Measurements from ENCODE around the gene CMSS1.

The CMSS1 gene

DNA sequence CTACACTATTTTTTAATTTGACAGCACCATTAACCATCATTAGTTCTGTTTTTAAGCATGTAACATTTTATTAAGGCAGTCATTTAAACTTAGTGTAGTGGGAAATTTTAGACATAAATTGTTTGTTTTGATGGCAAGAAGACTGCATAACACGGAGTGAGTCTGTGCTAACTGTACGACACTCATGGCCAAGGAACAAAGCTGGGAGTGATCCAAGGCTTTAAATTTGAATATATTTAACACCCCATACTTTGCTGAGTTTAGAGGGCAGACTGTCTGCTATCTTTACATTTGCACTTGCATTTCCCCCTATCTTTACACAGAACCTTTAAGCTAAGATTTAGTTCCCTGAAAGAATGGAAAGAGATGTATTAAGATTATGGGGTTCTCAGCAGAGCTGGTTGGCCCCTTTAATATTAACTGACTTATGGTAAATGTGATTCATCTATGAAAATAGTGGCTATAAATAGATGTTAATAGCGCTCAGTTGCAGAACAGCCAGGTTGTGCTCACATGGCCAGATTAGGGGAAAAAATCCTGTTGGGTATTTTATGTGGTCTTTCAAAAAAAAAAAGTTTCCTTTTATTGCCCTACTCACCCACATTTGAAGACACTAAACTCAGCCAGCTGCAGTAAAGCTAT lies 120.7 kb downstream of the CMSS1 start:
- DNase-seq, result no peak

DNA sequence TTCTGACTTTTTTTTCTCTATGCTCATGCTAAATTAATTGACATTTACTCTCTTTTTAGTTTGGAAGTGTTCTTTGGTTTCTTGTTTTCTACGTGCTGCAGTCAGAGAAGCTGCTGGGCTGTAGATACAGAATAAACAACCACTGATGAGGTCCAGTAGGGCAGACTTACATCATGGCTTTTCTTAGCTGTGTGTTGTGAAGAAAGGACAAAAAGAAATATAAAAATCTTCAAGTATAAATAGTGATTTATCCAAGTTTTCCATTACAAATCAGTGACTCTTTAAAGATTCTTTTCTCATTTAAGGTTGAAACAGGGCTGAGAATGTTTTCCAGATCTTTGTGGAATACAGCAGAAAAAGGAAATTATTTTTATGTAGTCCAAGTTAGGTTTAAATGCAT lies 122.2 kb downstream of the CMSS1 start:
- no peak for DNase-seq

DNA sequence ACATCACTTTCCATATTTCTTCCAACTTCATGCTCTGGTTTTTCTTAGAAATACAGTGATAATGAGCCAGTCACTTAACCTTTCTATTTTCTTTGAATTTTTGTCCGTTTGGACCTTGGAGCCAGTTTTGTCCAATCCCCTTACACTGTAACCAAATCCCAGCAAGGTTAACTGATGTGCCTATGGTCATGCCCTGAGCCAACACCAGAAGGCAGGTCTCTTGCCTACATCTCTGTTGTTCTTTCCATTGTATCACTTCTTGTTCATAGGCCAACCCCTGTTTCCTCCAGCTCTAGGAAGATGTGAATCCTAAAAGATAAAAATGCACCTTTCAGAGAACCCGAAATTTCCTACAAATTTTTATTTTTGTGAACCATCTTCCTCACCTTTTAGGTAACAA lies 122.7 kb downstream of the CMSS1 start:
- no peak for DNase-seq

DNA sequence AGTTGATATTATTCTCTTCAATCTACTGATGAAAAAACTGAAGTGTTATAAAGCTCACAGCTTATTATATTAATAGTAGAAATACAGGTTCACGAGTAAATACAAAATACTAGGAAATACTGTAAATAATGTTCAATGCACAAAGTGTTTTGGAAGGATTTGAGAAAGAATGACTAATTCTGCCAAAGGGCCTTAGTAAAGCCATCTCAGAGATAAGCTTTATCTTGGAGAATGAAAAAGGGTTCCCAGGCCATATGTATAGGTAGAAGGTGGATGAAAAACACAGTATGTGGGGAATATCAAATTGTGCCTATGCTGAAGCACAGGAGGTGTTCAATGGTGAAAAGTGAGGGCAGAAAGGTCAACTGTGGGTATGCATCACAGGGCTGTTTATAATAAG lies 123.5 kb downstream of the CMSS1 start:
- no peak for DNase-seq

DNA sequence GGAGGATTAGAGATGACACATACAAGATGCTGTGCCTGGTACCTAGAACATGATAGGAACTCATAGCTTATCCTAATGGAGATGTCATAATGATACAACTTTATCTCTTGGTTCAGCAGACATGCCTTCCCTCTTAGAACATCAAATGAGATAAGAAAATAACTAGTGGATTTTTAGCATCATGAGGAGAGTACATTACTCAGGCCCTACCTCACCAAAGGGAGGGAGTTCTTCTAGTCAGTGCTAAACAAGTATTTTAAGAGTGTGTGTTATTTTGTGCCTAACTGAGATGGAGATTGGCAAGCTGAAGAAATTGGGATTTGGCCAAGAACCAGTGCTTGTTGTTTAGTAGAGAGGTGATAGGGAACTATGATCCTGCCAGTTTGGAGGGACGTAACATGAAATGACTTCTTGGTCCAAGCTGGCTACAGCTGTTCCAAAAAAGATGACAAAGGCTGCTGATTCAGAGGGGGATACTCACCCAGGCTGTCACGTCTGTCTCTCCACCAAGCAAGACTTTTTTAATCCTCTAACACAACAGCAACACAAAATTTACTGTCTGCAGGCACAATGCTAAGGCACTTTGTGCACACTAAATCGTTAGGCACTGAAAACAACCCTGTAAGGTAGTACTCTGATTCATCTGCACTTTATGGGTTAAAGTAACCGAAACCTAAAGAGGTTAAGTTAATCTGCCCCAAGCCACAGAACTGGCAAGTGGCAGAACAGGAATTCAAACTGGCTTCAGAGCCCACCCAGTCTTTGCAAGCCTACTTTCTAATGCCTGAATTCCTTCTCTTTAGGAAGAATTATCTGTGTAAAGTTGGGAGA lies 126.5 kb downstream of the CMSS1 start:
- no peak for DNase-seq

DNA sequence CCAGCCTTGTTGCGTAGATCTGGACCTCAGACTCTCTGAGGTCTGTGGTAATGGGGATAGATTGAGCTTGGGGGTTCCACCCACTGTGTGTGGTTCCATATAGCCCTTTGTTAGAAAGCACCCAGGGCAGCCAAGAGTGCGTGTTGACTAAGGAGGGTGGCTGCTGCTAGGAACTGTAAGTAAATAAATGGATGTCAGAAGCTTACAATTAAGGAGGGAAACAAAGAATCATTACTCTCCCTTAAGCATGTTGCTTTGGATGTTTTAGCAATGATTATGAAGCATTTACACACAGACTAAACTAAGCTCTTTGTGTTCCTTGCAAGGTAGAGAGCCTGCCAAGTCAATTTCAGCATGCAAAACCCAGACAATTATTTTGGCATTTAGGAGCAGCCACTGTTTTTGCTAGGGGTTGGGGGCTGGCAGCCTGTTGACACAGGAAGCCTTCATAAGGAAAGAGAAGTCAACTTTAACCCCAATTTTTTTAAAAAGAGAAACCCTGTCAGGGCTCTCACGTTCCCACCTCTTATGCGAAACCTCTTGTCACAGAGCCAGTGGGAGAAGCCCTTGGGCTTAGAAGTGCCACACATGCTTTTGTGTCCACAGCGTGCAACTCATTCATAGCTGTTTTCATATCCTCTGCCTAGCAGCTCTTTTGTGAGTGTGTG lies 127.8 kb downstream of the CMSS1 start:
- DNase-seq, result no peak

DNA sequence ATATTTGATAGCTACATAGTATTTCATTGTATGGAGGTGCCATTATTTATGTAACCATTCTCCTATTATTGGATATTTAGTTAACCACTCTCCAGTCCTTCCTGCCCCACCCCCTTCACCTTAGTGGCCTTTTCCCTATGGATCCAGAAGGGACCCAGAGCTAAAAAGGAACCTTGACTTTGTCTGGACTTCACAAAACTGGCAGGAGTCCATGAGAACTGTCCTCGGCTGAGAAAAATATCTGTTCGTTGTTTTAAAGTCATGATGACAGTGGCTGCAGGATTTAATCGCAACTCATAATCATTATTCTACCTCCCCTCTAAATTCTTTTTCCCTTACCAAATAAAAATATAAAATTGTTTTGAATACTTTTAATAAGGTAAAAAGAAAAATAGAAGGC lies 129.7 kb downstream of the CMSS1 start:
- DNase-seq, result no peak

DNA sequence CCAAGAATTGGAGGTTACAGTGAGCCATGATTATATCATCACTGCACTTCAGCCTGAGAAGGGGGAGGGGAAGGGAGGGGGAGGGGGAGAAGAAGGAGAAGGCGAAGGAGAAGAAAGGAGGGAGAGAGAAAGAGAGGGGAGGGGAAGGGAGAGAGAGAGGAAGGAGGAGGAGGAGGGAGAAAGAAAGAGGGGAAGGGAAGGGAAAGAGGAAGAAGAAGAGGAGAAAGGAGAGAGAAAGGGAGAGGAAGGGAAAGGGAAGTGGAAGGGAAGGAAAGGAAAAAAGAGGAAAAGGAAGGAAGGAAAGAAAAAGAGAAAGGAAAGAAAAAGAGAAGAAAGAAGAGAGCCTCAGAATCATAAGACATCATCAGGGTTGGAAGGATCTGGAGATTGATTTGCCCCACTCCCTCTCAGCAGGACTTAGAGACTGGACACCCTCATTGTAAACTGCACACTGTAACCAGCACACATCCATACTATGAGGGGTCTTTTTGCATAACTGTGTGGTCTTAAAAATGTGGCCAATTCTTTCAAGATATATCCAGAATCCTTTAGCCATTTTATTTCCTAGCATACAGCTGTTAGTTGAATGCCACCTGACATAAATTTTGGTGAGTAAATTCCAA lies 130.9 kb downstream of the CMSS1 start:
- DNase-seq, result no peak

DNA sequence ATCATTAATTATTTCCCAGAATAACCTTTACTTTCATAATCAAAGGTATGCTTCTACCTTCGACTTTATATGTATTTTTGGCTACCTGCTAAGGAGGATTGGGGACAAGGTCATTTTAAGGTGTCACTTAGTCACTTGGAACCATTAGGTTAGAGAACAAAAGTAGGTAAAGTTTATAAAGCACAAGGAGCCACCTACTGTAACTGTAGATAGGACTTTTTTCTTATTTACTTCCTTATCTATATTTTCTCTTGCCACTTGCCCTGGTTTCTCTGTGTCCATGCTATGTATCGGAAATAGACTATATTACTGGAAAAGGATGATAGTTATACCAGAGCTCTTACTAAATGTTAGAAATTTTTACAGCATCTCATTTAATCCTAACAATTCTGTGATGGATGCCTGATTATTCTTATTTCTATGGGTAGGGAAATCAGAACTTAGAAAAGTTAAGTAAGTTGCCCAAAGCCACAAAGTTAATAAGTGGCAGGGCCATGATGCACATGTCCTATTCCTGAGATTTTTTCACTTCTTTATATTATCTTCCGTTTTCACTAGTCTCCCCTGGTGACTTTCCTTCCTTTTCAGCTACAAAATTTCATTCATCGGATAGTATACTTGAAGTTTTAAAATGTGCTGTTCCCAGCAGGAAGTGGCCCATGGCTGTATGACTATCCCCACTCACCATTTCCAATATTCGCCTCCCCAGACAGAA lies 132.5 kb downstream of the CMSS1 start:
- no peak for DNase-seq

DNA sequence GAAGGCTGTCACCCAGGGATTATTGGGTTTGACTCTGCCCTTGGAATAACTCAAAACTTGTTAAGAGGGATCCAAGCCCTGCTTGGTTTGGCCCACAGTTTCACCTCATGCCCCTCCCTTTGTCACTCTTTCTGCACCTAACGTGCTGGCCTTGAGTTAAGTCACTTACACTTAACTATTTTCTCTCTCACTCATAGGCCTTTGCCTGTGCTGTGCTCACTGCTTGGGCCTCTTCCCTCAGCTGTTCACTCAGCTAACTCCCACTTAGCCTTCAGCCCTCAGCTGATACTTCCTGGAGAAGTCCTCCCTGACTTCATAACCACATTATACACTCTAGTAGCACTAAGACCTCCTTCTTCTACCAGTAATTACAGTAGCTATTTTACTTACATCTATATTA lies 133.3 kb downstream of the CMSS1 start:
- DNase-seq, result no peak

DNA sequence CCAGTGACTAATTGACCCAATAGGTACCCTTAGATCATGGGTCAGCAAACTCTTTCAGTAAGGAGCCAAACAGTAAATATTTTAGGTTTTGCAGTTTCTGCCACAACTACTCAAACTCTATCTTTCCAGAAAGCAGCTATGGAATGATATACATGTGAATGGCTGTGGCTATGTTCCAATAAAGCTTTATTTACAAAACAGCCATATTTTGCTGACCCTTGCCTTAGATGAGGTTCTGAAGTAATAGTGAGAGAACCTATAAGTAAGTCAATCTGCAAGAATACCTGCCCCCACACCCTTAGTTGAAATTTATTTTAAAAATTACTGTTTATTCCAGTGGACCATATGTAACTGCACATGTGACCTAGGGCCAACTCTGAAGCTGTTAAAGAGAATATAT lies 134.0 kb downstream of the CMSS1 start:
- no peak for DNase-seq

DNA sequence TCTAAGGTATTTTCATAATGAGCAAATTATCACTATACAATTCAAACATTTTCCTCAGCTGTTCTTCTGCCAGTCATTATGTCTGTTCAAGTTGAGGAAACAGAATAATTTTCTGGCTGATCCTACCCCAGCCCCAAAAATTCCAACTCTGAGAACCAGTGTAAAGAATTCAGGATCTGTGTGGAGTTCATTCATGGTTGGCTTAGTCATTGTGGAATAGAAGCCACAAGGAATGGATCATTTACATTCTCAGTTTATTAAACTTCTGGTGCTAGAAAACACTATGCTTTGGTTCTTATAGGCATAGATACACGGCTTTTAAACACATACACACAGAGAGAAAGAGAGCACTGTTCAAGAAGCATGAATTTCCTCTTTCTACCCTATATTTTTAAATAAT lies 134.6 kb downstream of the CMSS1 start:
- DNase-seq, result no peak

DNA sequence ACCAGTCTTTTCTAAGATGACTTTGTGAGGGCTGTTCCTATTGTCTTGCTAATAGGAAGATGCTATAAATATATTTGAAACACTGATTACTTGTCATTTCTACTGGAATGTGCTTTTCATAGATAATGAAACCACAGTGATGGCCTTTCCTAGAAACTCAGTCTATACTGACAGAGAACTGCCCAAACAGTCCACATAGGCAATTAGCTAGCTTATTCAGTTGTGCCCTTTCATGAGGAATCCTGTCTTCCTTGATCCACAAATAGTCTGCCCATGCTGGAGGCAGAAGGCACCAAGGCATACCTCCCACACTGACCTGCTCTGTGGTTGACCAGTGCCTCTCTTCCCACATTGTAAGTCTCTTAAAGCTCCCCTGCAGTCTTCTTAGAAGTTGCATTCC lies 135.9 kb downstream of the CMSS1 start:
- DNase-seq, result no peak

DNA sequence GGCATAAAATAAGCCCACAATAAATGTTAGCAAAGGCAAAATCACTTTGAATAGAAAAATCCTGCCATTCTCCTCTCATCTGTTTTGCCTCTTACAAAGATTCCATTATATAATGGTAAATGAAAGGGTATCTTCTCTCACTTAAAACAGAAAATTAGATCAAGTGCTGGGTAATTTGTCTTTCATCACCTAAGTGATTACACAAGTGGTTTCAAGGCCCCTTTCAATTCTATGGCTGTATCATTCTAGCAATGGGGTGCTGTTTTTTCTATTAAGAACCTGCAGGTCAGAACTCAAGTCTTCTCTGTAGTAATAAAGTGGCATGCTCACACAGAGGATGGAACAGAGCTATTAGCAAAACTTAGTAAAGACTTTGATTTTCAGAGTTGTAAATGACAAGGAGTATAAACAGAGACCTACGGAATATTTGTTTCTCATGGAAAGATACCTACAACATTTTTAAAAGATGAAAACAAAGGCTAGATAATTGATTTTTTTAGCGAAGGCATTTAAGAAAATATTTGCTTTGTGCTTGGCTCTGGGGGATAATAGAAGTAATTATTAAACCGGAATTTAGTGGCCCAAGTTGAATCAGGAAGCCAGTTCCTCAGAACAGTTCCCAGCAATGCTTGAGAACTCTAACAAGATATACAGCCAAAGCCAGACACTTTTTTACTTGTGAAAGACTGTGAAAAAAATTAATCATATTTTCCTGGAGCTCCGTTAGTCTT lies 137.4 kb downstream of the CMSS1 start:
- DNase-seq, result no peak

DNA sequence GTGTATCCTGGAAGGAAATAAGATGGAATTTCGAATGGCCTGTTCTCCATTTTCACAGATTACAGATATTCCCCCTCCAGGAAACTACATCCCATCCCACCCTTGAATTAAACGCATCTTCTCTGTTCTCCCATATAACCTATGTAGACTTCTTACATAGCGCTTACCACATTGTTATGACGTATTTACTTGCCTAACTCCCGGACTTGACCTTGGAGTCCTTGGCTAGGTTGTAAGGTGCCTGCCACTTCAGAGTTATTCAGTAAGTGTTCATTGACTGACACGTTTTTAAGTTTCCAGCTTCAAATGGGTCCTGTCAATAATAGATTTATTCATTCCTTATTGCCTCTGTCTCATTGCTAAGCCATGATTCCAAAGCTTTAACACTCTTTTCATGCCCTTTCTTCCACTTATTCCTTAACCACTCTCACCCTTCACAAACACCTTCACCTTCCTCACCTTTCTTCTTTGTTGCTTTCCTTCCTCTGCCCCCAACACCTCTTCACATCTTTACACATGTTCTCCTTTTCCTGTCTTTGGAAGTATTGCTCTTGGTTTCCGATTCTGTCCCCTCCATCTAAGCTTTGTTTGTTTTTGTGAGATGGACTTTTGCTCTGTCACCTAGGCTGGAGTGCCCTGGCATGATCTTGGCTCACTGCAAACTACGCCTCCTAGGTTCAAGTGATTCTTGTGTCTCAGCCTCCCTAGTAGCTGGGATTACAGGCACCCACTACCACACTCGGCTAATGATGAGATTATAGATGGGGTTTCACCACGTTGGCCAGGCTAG lies 138.3 kb downstream of the CMSS1 start:
- no peak for DNase-seq

DNA sequence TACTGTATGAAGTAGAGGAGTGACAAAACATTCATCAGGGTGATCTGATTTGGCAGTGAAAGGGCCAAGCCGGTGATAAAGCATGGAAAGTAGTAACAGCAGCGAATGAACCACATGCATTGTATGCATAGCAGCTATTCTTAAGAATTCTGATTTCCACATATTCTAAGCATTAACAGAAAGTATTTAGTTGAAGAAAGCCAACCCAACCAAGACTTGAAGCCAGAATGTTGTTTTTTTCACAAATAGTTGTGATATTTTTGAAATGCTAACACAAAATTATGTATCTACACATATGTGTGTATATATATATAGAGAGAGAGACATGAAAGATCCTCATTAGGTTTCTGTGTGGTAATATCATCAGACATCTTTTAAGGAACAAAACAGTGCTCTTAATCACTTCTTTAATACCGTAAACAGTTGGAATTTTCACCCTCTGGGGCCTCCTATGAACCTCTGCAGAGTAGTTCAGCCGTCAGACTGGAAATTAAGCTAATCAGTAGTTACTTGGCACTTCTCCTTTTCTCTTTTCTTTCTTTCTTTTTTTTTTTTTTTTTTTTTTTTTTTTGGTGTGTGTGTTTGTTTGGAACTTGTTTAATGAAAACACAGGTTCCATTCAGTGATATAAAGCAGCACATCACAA lies 139.6 kb downstream of the CMSS1 start:
- DNase-seq, result no peak

DNA sequence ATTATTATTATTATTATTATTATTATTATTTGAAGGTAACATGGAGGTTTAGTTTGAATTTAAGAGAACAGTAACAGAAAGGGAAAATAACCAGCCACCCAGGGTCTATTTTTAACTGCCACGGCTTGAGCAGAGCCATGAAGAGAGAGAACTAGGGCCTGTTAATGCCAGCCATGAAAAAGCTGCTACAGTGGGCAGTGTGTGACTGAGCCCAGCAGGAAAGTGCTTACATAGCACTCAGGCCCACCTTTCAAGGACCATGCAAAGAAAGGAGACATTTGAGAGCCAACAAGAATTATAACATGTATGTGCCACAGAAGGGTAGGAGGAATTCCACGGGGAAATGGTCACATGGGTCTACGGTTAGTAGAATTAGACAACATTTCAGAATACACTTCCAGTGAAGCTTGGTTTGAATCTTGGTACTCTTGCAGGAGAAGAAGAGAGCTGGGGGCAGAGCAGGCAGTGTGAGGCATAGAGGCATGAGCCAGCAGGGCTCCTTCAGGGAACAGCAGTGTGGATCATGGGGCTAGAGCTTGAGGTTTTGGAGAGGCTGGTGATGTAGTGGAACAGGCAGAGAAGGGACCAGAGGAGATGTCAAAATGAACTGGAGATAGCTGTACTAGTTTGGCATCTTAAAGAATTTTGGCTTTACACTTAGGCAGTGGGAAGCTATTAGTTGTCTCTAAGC lies 140.7 kb downstream of the CMSS1 start:
- DNase-seq, result no peak

DNA sequence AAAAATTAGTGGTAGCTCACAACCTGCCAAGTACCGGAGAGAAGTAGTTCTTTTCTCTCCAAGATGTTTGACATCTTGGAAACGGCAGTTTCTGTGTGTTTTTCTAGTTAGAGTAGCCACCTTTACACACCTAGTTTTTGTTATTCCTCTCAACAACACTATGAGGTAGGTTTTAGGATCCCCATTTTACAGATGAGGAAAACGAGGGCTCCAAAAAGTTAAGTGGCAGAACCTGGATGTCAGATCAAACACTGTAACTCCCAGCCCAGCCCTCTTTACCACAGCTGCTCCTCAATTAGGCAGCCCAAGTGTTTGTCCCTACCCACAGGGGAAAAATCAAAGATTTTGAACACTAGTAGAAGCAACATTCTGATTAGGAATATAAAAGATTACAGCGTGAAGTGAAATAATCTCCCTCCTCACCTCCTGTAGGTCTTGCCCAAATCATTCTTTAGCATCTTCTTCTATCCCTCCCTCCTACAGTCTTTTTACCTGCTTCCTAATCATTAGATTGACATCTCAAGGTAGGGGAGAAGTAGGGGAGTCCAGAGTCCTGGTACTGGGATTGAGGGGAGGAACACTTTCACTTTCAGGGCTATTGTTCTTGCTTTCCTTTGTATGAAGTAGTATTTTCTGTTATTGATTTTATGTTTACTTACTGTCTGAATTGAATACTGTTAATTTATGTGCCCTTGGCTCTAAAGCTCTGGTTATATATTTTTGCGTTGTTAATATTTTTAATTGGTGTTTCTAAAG lies 142.6 kb downstream of the CMSS1 start:
- no peak for DNase-seq

DNA sequence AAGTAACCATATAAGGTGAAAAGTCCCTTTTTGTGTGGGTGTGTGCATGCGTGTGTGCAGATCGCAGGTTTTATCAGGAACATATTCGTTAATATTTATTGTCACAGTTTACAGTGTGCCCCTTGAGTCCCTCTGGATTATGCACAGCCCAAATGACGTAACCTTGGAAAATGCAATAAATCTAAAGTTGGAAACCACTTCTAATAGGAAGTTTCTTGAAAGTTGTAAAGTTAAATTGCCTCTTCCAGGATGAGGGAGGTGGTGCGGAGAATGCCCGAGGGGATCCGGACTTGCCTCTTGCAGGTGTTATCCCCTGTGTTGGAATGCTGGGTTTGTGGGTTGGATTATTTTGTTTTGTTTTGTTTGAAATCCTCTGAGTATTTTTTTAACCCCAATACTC lies 143.3 kb downstream of the CMSS1 start:
- DNase-seq, result no peak

Data from GOT3 (cell line).